Keratinocyte (primary cell): Measurements from ENCODE around the gene SHANK1. TPM values are rescaled to one million over a fixed set of nuclear protein-coding genes. Genes with fewer than 3 reads are reported as not detected.
A peak's percentile ranks its signal among the peaks of the same experiment; 100 is the strongest.

ENCODE experiments used
- DNase-seq: peaks from one replicate; pipeline ENCODE4 v3.0.0-alpha.2; 2011; ENCODE audit warnings: low read depth, missing footprints, low spot score
- FAIRE-seq: peaks from 2 replicates; lab custom pipeline; 2011; peaks lifted over from hg19 to GRCh38; lab: Jason Lieb, UNC
- H2AFZ ChIP-seq: 2 replicates; pipeline ENCODE4 v1.6.0; 2012; ENCODE audit warnings: low read length, control low read depth, inconsistent platforms; ENCODE audit not compliant: control insufficient read depth
- H3K27ac ChIP-seq: 2 replicates; pipeline ENCODE4 v1.5.1; 2011; ENCODE audit warnings: low read length; ENCODE audit not compliant: control insufficient read depth, insufficient read depth
- H3K27me3 ChIP-seq: 3 replicates; pipeline ENCODE4 v1.6.0; 2011; ENCODE audit warnings: low read length; ENCODE audit not compliant: control insufficient read depth, insufficient read depth; ENCODE audit errors: extremely low read depth
- H3K36me3 ChIP-seq, 2 experiments: 2 replicates in 1 of 2; 3 replicates in 1 of 2; pipeline ENCODE4 v1.5.1; 2011; ENCODE audit warnings: low read length in 2 of 2, mild to moderate bottlenecking in 1 of 2; ENCODE audit not compliant: control insufficient read depth in 2 of 2, insufficient read depth in 2 of 2; ENCODE audit errors: extremely low read depth in 1 of 2
- H3K4me1 ChIP-seq: 3 replicates; pipeline ENCODE4 v1.5.1; 2011; ENCODE audit warnings: low read length; ENCODE audit not compliant: control insufficient read depth, insufficient read depth; ENCODE audit errors: extremely low read depth
- H3K4me2 ChIP-seq: 3 replicates; pipeline ENCODE4 v1.6.0; 2011; ENCODE audit warnings: low read depth, low read length; ENCODE audit not compliant: control insufficient read depth, insufficient read depth; ENCODE audit errors: extremely low read depth
- H3K4me3 ChIP-seq, 3 experiments: fragments of 200-600 bp in 1 of 3; sonication (generic) in 1 of 3; 2 replicates in 2 of 3; 3 replicates in 1 of 3; pipeline ENCODE4 v1.5.1; 2011 to 2016; ENCODE audit warnings: low read length in 3 of 3, mild to moderate bottlenecking in 3 of 3, control low read depth in 2 of 3, inconsistent platforms in 1 of 3, low read depth in 1 of 3, mixed read lengths in 1 of 3, mixed run types in 1 of 3, moderate library complexity in 1 of 3; ENCODE audit not compliant: control insufficient read depth in 2 of 3, insufficient read depth in 2 of 3; ENCODE audit errors: extremely low read depth in 1 of 3
- H3K79me2 ChIP-seq: 2 replicates; pipeline ENCODE4 v1.6.0; 2012; ENCODE audit warnings: low read length; ENCODE audit not compliant: control insufficient read depth, insufficient read depth
- H3K9ac ChIP-seq: 3 replicates; pipeline ENCODE4 v1.6.0; 2011; ENCODE audit warnings: low read length; ENCODE audit not compliant: control insufficient read depth, insufficient read depth; ENCODE audit errors: extremely low read depth
- H3K9me1 ChIP-seq: 3 replicates; pipeline ENCODE4 v1.6.0; 2011; ENCODE audit warnings: low read length; ENCODE audit not compliant: control insufficient read depth, insufficient read depth; ENCODE audit errors: extremely low read depth
- H3K9me3 ChIP-seq: 2 replicates; pipeline ENCODE4 v1.5.1; 2012; ENCODE audit warnings: low read depth, low read length; ENCODE audit not compliant: control insufficient read depth
- H4K20me1 ChIP-seq: 3 replicates; pipeline ENCODE4 v1.6.0; 2011; ENCODE audit warnings: low read length; ENCODE audit not compliant: control insufficient read depth, insufficient read depth; ENCODE audit errors: extremely low read depth
- CTCF ChIP-seq, 3 experiments: IDR thresholded peaks in 1 of 3; conservative IDR thresholded peaks in 1 of 3; optimal IDR thresholded peaks in 1 of 3; 2 replicates in 2 of 3; 3 replicates in 1 of 3; pipeline versions ENCODE3 to v1.5.1; 2011; ENCODE audit warnings: low read length in 3 of 3, mild to moderate bottlenecking in 3 of 3, moderate library complexity in 2 of 3, control low read depth in 1 of 3, inconsistent platforms in 1 of 3; ENCODE audit not compliant: insufficient read depth in 2 of 3; ENCODE audit errors: extremely low read depth in 1 of 3
- EZH2 ChIP-seq: IDR thresholded peaks from one replicate; pipeline ENCODE4 v1.6.1; 2012; ENCODE audit warnings: inconsistent platforms, mild to moderate bottlenecking, low read length, moderate library complexity
- dilution Hi-C: fragments of 300-500 bp; cut with MboI; formaldehyde crosslinking; loops from one replicate; pipeline ENCODE4 v1.7.0; 2020; ENCODE audit warnings: low sequenced_read_pairs; ENCODE audit not compliant: extremely low pct_ligation_motif_present
- polyA plus RNA-seq, 5 experiments: library from polyadenylated mRNA; depleted of rRNA in 3 of 5; stranded (reverse) in 3 of 5; stranded (forward) in 1 of 5; unstranded in 1 of 5; fragments of >200 nt; gene quantifications; 1 replicate in 1 of 5; 2 replicates in 3 of 5; 3 replicates in 1 of 5; pipeline versions ENCODE4 v1.2.1 to v1.2.3, GENCODE V29; 2011 to 2012; ENCODE audit warnings: missing spikeins in 2 of 5, low read depth in 1 of 5, low replicate concordance in 1 of 5

Gene SHANK1
- polyA plus RNA-seq, 1 donor (not counting 4 experiments of a cell fraction or from before 2014, with no cell fraction given) = 0.51 TPM

- H3K79me2 ChIP-seq = no peaks in the 10 kb centered on the region
- no peaks in the 10 kb centered on the region for H3K4me1 ChIP-seq
- no peaks in the 10 kb centered on the region for H3K9me3 ChIP-seq
- dilution Hi-C loops = no loop called here
- H4K20me1 ChIP-seq = no peaks in the 10 kb centered on the region
- H3K27me3 ChIP-seq = peaks cover 14% of the 10 kb centered on the region
- no peak overlapping the region for H3K4me3 ChIP-seq
- no peak overlapping the region for H2AFZ ChIP-seq
- TF ChIP-seq EZH2 = no peak
- peak; percentile 75 to 88 (median 76) for TF ChIP-seq CTCF (optimal IDR thresholded peaks at IDR 0.05 in 1 of 3, IDR thresholded peaks at IDR 0.05 in 1 of 3, conservative IDR thresholded peaks at IDR 0.05 in 1 of 3; ENCODE audit: extremely low read depth in 1 of 3, insufficient read depth in 2 of 3, low read length in 3 of 3)
- no peak overlapping the region for H3K4me2 ChIP-seq
- H3K36me3 ChIP-seq = no peaks in the 10 kb centered on the region
- no peak overlapping the region for H3K27ac ChIP-seq
- FAIRE-seq (peak; percentile 76), DNase-seq (no peak)
- H3K9ac ChIP-seq = no peak overlapping the region
- H3K9me1 ChIP-seq = no peaks in the 10 kb centered on the region
Observed at GRCh38 chr19:50705422-50706019, 14.1 kb downstream of the SHANK1 start.

GRCh38 chr19:50703915-50704796 lies 15.4 kb downstream of the SHANK1 start:
- Histone ChIP-seq H3K27ac (no peak overlapping the region), H3K79me2 (no peaks in the 10 kb centered on the region), H3K9me3 (no peaks in the 10 kb centered on the region), H3K4me1 (no peaks in the 10 kb centered on the region), H4K20me1 (no peaks in the 10 kb centered on the region), H2AFZ (no peak overlapping the region), H3K36me3 (no peaks in the 10 kb centered on the region), H3K4me2 (no peak overlapping the region), H3K27me3 (peaks cover 14% of the 10 kb centered on the region), H3K9ac (no peak overlapping the region), H3K9me1 (no peaks in the 10 kb centered on the region), H3K4me3 (no peak overlapping the region)
- dilution Hi-C loops = no loop called here
- DNase-seq (no peak), FAIRE-seq (no peak)
- TF ChIP-seq CTCF (optimal IDR thresholded peaks at IDR 0.05 in 1 of 3, IDR thresholded peaks at IDR 0.05 in 1 of 3, conservative IDR thresholded peaks at IDR 0.05 in 1 of 3; ENCODE audit: extremely low read depth in 1 of 3, insufficient read depth in 2 of 3, low read length in 3 of 3) (peak in 2 of 3 experiments; percentile 12 to 53), EZH2 (no peak)
